HepG2 (cell line): ENCODE data around the gene HSPA1A. TPM values are rescaled to one million over a fixed set of nuclear protein-coding genes. Genes with fewer than 3 reads are reported as not detected.

Experiments used
- BCL3 ChIP-seq: sonication (generic); formaldehyde crosslinking; IDR thresholded peaks from 2 replicates; pipeline ENCODE4 v1.5.1; 2020; ENCODE audit warnings: mild to moderate bottlenecking, missing genetic modification reagents, moderate library complexity
- FOXK2 ChIP-seq: fragments of 450-650 bp; IDR thresholded peaks from 2 replicates; pipeline ENCODE4 v1.6.1; 2016
- HIVEP1 ChIP-seq: sonication (generic); formaldehyde crosslinking; IDR thresholded peaks from 2 replicates; pipeline ENCODE4 v1.4.0; 2020; ENCODE audit warnings: mild to moderate bottlenecking, missing genetic modification reagents
- NFRKB ChIP-seq: fragments of 450-650 bp; IDR thresholded peaks from 2 replicates; pipeline ENCODE4 v1.6.1; 2017
- PHF21A ChIP-seq: sonication (generic); formaldehyde crosslinking; IDR thresholded peaks from 2 replicates; pipeline ENCODE4 v1.5.0; 2020; ENCODE audit warnings: mild to moderate bottlenecking, missing genetic modification reagents
- PHF8 ChIP-seq: sonication (generic); formaldehyde crosslinking; IDR thresholded peaks from 2 replicates; pipeline ENCODE4 v1.5.0; 2020; ENCODE audit warnings: missing genetic modification reagents
- ZNF530 ChIP-seq: sonication (generic); formaldehyde crosslinking; IDR thresholded peaks from 2 replicates; pipeline ENCODE4 v1.5.0; 2020; ENCODE audit warnings: low read depth, mild to moderate bottlenecking, missing genetic modification reagents
- ZNF547 ChIP-seq: sonication (generic); formaldehyde crosslinking; IDR thresholded peaks from 2 replicates; pipeline ENCODE4 v1.5.1; 2020; ENCODE audit warnings: mild to moderate bottlenecking, missing genetic modification reagents
- ZNF552 ChIP-seq: sonication (generic); formaldehyde crosslinking; IDR thresholded peaks from 2 replicates; pipeline ENCODE4 v1.9.0; 2022; ENCODE audit warnings: missing genetic modification reagents, mild to moderate bottlenecking, borderline replicate concordance
- ZNF558 ChIP-seq: sonication (generic); formaldehyde crosslinking; IDR thresholded peaks from 2 replicates; pipeline ENCODE4 v1.9.0; 2022; ENCODE audit warnings: mild to moderate bottlenecking, missing genetic modification reagents, borderline replicate concordance
- ZNF563 ChIP-seq: sonication (generic); formaldehyde crosslinking; IDR thresholded peaks from 2 replicates; pipeline ENCODE4 v1.8.0; 2022; ENCODE audit warnings: mild to moderate bottlenecking, moderate library complexity, missing genetic modification reagents
- ZNF564 ChIP-seq: sonication (generic); formaldehyde crosslinking; IDR thresholded peaks from 2 replicates; pipeline ENCODE4 v1.8.1; 2023; ENCODE audit warnings: mild to moderate bottlenecking, missing genetic modification reagents
- ZNF619 ChIP-seq: sonication (generic); formaldehyde crosslinking; IDR thresholded peaks from 2 replicates; pipeline ENCODE4 v1.4.0; 2020; ENCODE audit warnings: mild to moderate bottlenecking, missing genetic modification reagents
- ZNF75D ChIP-seq: sonication (generic); formaldehyde crosslinking; IDR thresholded peaks from 2 replicates; pipeline ENCODE4 v1.8.1; 2023; ENCODE audit warnings: missing genetic modification reagents, mild to moderate bottlenecking, borderline replicate concordance
- polyA plus RNA-seq, 8 experiments: library from polyadenylated mRNA; depleted of rRNA in 3 of 8; stranded (reverse) in 7 of 8; unstranded in 1 of 8; fragments of >200 nt; fragmentation: Illumina TruSeq in 4 of 8; extraction: Trizol in 4 of 8; gene quantifications; 2 replicates each; pipeline versions ENCODE4 v1.2.1 to v1.2.3, GENCODE V29; 2011 to 2016; ENCODE audit warnings: low read depth in 4 of 8, missing spikeins in 1 of 8, mixed read lengths in 1 of 8; ENCODE audit not compliant: insufficient read depth in 1 of 8
- total RNA-seq, 5 experiments: library from RNA; depleted of rRNA; stranded (reverse); fragments of >200 nt; fragmentation: Illumina TruSeq; extraction: Trizol; gene quantifications; 2 replicates each; pipeline ENCODE4 v1.2.3, GENCODE V29; 2016; ENCODE audit warnings: low read depth in 1 of 5
- TF ChIP-seq, protein P1 (sequence below): sonication (generic); formaldehyde crosslinking; IDR thresholded peaks from 2 replicates; pipeline ENCODE4 v1.4.0; 2020; ENCODE audit warnings: mild to moderate bottlenecking, missing genetic modification reagents
- TF ChIP-seq, protein P2 (sequence below): sonication (generic); formaldehyde crosslinking; conservative IDR thresholded peaks from 2 replicates; pipeline ENCODE4 v1.5.0; 2020; ENCODE audit warnings: missing genetic modification reagents
- TF ChIP-seq, protein P3 (sequence below): sonication (generic); formaldehyde crosslinking; IDR thresholded peaks from 2 replicates; pipeline ENCODE4 v1.5.0; 2020; ENCODE audit warnings: missing genetic modification reagents
- TF ChIP-seq, protein P4 (sequence below): sonication (generic); formaldehyde crosslinking; IDR thresholded peaks from 2 replicates; pipeline ENCODE4 v1.4.0; 2020; ENCODE audit warnings: missing genetic modification reagents

Gene HSPA1A
- total and polyA plus RNA-seq, 2 of the 13 experiments (the other 11 are each of a cell fraction or from before 2014, with no cell fraction given) = 44.5 to 85.0 TPM

DNA sequence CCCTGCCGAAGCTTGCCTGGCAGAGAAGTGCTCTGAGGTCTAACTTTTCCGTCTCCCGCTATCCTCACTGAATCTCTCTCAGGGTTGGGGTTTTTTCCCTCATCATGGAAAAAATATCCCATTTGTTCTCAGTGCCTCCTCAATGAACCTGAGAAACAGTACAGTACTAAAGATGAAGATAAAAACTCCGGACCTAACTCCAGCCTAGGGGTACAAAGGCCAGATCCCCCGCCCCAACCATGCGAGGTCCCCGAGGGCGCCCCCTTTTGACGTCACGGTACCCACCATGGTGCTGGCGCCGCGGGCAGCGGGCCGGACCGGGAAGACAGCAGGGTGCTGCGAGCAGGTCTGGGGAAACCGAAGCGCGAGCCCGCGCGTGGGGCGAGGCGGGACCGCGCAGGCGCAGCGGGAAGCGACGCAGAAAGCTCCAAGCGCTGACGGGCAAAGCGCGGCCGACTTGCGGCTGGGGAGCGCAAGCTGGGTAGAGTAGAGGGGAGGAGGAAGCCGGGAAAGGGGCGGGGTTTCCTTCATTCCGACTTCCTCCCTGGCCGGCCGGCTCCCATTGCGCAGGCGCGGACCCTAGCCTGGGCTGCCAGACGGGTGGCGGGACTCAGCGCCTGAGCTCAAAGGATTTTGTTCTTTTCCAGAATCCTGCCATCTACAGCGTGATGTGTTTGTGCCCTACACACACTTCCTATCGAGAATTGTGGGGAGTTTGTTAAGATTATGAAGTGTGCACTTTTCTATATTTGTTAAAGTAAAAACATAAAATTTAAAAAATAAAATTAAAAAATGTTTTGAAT is 8.7 kb upstream of the HSPA1A start, which contains the start of gene LSM2 (continued):
- TF ChIP-seq ZNF547 (peak; percentile 94), PHF8 (CRISPR knock-in tag) (peak; percentile 98), ZNF75D (CRISPR knock-in tag) (no peak), ZNF552 (peak; percentile 83; the same call in 1 of the 2 replicates), ZNF558 (CRISPR knock-in tag) (no peak), NFRKB (no peak), ZNF563 (peak; percentile 89), ZNF530 (CRISPR knock-in tag) (no peak), ZNF619 (CRISPR knock-in tag) (peak; percentile 84; the same call in 1 of the 2 replicates), ZNF564 (CRISPR knock-in tag) (0 out of 2 replicates have a peak, but pooled peaks have one; percentile 62), PHF21A (CRISPR knock-in tag) (peak; percentile 93), FOXK2 (no peak), BCL3 (peak; percentile 95), HIVEP1 (peak; percentile 97)
- TF ChIP-seq, protein P1, sequence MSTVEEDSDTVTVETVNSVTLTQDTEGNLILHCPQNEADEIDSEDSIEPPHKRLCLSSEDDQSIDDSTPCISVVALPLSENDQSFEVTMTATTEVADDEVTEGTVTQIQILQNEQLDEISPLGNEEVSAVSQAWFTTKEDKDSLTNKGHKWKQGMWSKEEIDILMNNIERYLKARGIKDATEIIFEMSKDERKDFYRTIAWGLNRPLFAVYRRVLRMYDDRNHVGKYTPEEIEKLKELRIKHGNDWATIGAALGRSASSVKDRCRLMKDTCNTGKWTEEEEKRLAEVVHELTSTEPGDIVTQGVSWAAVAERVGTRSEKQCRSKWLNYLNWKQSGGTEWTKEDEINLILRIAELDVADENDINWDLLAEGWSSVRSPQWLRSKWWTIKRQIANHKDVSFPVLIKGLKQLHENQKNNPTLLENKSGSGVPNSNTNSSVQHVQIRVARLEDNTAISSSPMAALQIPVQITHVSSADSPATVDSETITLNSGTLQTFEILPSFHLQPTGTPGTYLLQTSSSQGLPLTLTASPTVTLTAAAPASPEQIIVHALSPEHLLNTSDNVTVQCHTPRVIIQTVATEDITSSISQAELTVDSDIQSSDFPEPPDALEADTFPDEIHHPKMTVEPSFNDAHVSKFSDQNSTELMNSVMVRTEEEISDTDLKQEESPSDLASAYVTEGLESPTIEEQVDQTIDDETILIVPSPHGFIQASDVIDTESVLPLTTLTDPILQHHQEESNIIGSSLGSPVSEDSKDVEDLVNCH (CRISPR knock-in tag) = peak; percentile 29
- TF ChIP-seq, protein P2, sequence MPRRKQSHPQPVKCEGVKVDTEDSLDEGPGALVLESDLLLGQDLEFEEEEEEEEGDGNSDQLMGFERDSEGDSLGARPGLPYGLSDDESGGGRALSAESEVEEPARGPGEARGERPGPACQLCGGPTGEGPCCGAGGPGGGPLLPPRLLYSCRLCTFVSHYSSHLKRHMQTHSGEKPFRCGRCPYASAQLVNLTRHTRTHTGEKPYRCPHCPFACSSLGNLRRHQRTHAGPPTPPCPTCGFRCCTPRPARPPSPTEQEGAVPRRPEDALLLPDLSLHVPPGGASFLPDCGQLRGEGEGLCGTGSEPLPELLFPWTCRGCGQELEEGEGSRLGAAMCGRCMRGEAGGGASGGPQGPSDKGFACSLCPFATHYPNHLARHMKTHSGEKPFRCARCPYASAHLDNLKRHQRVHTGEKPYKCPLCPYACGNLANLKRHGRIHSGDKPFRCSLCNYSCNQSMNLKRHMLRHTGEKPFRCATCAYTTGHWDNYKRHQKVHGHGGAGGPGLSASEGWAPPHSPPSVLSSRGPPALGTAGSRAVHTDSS (CRISPR knock-in tag) = no peak
- TF ChIP-seq, protein P3, sequence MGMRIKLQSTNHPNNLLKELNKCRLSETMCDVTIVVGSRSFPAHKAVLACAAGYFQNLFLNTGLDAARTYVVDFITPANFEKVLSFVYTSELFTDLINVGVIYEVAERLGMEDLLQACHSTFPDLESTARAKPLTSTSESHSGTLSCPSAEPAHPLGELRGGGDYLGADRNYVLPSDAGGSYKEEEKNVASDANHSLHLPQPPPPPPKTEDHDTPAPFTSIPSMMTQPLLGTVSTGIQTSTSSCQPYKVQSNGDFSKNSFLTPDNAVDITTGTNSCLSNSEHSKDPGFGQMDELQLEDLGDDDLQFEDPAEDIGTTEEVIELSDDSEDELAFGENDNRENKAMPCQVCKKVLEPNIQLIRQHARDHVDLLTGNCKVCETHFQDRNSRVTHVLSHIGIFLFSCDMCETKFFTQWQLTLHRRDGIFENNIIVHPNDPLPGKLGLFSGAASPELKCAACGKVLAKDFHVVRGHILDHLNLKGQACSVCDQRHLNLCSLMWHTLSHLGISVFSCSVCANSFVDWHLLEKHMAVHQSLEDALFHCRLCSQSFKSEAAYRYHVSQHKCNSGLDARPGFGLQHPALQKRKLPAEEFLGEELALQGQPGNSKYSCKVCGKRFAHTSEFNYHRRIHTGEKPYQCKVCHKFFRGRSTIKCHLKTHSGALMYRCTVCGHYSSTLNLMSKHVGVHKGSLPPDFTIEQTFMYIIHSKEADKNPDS = no peak
- TF ChIP-seq, protein P4, sequence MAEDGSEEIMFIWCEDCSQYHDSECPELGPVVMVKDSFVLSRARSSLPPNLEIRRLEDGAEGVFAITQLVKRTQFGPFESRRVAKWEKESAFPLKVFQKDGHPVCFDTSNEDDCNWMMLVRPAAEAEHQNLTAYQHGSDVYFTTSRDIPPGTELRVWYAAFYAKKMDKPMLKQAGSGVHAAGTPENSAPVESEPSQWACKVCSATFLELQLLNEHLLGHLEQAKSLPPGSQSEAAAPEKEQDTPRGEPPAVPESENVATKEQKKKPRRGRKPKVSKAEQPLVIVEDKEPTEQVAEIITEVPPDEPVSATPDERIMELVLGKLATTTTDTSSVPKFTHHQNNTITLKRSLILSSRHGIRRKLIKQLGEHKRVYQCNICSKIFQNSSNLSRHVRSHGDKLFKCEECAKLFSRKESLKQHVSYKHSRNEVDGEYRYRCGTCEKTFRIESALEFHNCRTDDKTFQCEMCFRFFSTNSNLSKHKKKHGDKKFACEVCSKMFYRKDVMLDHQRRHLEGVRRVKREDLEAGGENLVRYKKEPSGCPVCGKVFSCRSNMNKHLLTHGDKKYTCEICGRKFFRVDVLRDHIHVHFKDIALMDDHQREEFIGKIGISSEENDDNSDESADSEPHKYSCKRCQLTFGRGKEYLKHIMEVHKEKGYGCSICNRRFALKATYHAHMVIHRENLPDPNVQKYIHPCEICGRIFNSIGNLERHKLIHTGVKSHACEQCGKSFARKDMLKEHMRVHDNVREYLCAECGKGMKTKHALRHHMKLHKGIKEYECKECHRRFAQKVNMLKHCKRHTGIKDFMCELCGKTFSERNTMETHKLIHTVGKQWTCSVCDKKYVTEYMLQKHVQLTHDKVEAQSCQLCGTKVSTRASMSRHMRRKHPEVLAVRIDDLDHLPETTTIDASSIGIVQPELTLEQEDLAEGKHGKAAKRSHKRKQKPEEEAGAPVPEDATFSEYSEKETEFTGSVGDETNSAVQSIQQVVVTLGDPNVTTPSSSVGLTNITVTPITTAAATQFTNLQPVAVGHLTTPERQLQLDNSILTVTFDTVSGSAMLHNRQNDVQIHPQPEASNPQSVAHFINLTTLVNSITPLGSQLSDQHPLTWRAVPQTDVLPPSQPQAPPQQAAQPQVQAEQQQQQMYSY (CRISPR knock-in tag) = 0 out of 2 replicates have a peak, but pooled peaks have one; percentile 47
